ENCODE measurements around the gene RNGTT. TPM values are rescaled to one million over a fixed set of nuclear protein-coding genes. Genes with fewer than 3 reads are reported as not detected.

The RNGTT gene
- total RNA-seq, 1 donor: 38.0 TPM

DNA sequence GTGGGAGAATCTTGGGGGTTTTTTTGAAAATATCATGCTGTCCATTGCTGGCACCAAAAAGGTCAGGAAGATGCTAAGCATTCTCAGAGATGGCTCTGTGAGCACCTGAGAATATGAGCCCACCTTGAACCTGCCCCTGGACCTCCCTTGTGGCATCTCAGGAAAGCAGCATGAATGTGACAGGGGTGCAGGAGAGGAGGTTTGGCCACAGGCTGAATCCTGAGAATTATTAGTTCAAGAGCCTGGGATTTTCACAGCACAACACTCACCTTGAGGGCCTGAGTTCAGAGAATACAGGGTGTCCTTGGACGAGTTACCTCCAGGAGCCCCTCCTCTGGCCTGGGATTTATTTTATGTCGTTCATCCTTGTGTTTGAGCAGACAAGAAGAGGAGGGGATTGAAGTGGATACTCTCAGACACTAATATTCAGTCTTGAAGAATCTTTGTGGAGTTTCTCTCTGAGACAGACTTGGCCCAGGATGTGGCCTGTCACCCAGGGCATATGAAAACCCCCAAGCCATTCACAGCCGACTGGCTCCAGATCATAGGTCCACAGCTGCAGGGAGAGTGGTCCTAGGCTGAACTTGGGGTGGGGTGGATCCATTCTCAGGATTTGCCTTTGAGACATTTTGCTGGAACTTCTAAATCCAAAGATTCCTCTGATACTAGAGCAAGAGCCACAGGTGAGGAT lies 390.8 kb downstream of the RNGTT start:
- H3K4me3 ChIP-seq (ENCODE audit: low read depth, low read length): no peak overlapping the region
- DNase-seq (ENCODE audit: low read depth): no peak
- TF ChIP-seq, protein P1, sequence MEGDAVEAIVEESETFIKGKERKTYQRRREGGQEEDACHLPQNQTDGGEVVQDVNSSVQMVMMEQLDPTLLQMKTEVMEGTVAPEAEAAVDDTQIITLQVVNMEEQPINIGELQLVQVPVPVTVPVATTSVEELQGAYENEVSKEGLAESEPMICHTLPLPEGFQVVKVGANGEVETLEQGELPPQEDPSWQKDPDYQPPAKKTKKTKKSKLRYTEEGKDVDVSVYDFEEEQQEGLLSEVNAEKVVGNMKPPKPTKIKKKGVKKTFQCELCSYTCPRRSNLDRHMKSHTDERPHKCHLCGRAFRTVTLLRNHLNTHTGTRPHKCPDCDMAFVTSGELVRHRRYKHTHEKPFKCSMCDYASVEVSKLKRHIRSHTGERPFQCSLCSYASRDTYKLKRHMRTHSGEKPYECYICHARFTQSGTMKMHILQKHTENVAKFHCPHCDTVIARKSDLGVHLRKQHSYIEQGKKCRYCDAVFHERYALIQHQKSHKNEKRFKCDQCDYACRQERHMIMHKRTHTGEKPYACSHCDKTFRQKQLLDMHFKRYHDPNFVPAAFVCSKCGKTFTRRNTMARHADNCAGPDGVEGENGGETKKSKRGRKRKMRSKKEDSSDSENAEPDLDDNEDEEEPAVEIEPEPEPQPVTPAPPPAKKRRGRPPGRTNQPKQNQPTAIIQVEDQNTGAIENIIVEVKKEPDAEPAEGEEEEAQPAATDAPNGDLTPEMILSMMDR (IDR thresholded peaks at IDR 0.05; ENCODE audit: insufficient read depth, low read depth, low read length): no peak

DNA sequence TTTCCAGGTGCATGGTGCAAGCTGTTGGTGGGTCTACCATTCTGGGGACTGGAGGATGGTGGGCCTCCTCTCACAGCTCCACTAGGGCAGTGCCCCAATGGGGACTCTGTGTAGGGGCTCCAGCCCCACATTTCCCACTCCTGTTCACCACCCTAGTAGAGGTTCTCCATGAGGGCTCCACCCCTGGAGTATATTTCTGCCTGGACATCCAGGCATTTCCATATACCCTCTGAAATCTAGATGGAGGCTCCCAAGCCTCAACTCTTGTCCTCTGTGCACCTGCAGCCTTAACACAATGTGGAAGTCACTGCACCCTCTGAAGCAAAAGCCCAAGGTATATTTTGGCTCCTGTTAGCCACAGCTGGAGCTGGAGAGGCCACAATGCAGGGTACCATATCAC lies 393.5 kb downstream of the RNGTT start:
- no peak overlapping the region for H3K4me3 ChIP-seq (ENCODE audit: low read depth, low read length)
- no peak for DNase-seq (ENCODE audit: low read depth)
- TF ChIP-seq, protein P1 (IDR thresholded peaks at IDR 0.05; ENCODE audit: insufficient read depth, low read depth, low read length): no peak

DNA sequence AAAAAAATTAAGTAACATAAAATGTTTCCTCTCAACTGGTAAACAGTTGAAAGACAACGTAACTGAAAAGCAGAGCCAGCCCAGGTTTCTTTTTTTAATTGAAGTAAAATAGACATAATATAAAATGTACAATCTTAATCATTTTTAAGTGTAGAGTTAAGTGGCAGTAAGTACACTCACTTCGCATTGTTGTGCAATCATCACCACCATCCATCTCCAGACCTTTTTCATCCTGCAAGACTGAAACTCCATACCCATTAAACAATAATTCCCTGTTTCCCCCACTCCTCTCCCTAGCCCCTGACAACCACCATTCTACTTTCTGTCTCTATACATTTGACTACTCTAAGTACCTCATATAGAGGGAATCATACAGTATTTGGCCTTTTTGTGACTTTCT lies 395.7 kb downstream of the RNGTT start:
- TF ChIP-seq, protein P1 (IDR thresholded peaks at IDR 0.05; ENCODE audit: insufficient read depth, low read depth, low read length): no peak
- H3K4me3 ChIP-seq (ENCODE audit: low read depth, low read length): no peak overlapping the region
- DNase-seq (ENCODE audit: low read depth): no peak

DNA sequence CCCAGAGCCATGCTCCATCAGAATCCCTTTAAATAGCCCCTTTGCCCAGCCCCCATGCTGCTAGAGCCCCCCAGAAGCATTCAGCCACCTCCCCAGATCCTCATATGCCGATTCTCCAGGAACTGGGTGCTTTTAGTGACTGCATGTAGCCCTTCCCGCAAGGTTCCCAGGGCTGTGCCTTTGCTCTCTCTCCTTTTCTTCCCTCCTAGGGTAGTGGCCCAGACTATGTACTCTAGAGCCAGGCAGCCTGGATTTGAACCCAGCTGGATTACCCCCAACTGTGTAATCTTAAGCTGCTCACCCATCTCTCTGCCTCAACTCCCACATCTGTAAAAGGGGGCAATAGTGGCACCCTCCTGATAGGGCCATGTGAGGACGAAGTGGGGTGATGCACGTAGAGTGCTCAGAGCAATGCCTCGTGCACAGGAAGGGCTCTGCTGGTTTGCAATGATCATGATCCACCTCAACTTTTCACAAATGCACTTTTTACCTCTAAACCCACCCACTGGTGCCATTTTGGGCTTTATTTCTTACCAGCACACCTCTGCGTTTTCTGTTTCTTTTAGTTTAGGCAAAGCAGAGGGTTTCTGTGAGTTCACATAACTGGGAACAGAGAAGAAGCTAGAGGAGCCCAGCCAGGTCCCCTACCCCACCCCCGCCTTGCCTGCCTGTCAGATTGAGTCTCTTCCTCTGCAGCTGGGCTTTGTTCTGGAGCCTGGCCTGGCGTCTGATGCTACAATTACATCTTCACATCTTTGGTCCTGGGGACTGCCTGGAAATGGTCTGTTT lies 396.5 kb downstream of the RNGTT start:
- no peak overlapping the region for H3K4me3 ChIP-seq (ENCODE audit: low read depth, low read length)
- TF ChIP-seq, protein P1 (IDR thresholded peaks at IDR 0.05; ENCODE audit: insufficient read depth, low read depth, low read length): no peak
- DNase-seq (ENCODE audit: low read depth): no peak

DNA sequence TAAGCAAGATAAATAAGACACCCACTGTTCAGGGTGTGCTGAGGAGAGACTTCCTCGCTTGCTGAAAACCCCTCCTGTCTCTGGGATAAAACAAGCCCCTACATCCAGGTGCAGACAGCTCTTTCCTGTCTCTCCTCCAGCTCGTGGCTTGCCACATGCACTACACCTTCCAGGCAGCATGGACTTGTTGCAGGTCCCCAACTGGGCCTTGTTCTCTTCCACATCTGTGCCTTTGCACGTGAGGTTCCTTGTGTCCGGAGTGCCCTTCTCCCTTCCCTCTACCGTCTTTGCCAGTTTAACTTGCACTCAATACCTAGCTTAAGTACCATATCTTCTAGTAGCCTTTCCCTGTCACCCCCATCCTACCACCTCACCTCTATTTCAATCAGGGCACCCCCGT lies 397.6 kb downstream of the RNGTT start:
- DNase-seq (ENCODE audit: low read depth): no peak
- TF ChIP-seq, protein P1 (IDR thresholded peaks at IDR 0.05; ENCODE audit: insufficient read depth, low read depth, low read length): no peak

DNA sequence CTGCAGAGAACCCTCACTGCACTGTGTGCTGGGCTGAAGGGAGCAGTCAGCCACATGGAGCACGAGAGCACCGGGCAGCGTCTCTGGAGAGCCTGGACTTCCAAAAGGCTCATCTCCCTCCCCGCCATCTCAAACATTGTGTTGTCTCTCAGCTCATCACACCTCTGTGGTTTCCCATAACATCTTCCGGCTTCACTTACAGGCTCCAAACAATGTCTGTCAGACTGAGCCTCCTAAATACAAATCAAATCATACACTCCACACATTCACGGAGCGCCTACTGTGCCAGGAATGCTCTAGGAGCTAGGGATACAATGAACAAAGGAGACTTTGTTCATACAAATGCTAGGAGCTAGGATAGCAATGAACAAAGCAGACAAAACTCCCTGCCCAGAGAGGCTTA lies 398.0 kb downstream of the RNGTT start:
- TF ChIP-seq, protein P1 (IDR thresholded peaks at IDR 0.05; ENCODE audit: insufficient read depth, low read depth, low read length): no peak
- no peak for DNase-seq (ENCODE audit: low read depth)
- no peak overlapping the region for H3K4me3 ChIP-seq (ENCODE audit: low read depth, low read length)

More for the DNA sequence above, 397.6 kb downstream of the RNGTT start:
- H3K4me3 ChIP-seq (ENCODE audit: low read depth, low read length): no peak overlapping the region
